K562 (cell line): Measurements from ENCODE around the gene IMMP2L. TPM values are rescaled to one million over a fixed set of nuclear protein-coding genes. Genes with fewer than 3 reads are reported as not detected.

ENCODE experiments used
- CBX3 ChIP-seq, 2 experiments: IDR thresholded peaks; 1 replicate in 1 of 2; 2 replicates in 1 of 2; pipeline ENCODE4 v1.6.1; 2012; ENCODE audit warnings: inconsistent platforms in 2 of 2, low read length in 2 of 2, borderline replicate concordance in 1 of 2, control low read depth in 1 of 2
- CGGBP1 ChIP-seq: fragments of 250-450 bp; sonication (Bioruptor Pico); IDR thresholded peaks from 2 replicates; pipeline ENCODE4 v1.9.0; 2021; ENCODE audit warnings: mild to moderate bottlenecking
- DPF2 ChIP-seq: fragments of 450-650 bp; IDR thresholded peaks from 2 replicates; pipeline ENCODE4 v1.6.1; 2016
- ETV1 ChIP-seq: fragments of 450-650 bp; conservative IDR thresholded peaks from 2 replicates; pipeline ENCODE4 v1.6.1; 2016; ENCODE audit warnings: missing genetic modification characterization, control low read depth, low read depth, missing compliant biosample characterization
- ETV5 ChIP-seq: sonication (generic); formaldehyde crosslinking; IDR thresholded peaks from 2 replicates; pipeline ENCODE4 v1.4.0; 2020; ENCODE audit warnings: low read depth, mild to moderate bottlenecking, missing genetic modification reagents
- HMBOX1 ChIP-seq: sonication (generic); IDR thresholded peaks from 2 replicates; pipeline ENCODE4 v1.6.1; 2016
- MBD2 ChIP-seq: sonication (generic); IDR thresholded peaks from 2 replicates; pipeline ENCODE4 v1.6.1; 2016; ENCODE audit warnings: low read depth, borderline replicate concordance
- MCM7 ChIP-seq, 2 experiments: fragments of 450-650 bp; IDR thresholded peaks; 2 replicates each; pipeline ENCODE4 v1.6.1; 2016 to 2018
- NCOA2 ChIP-seq, 2 experiments: fragments of 450-650 bp; IDR thresholded peaks; 2 replicates each; pipeline ENCODE4 v1.6.1; 2018; ENCODE audit warnings: mild to moderate bottlenecking in 2 of 2, moderate library complexity in 1 of 2; ENCODE audit not compliant: partially characterized antibody in 2 of 2
- NCOR1 ChIP-seq: fragments of 450-650 bp; IDR thresholded peaks from 2 replicates; pipeline ENCODE4 v1.6.1; 2016; ENCODE audit warnings: mild to moderate bottlenecking, moderate library complexity
- REST ChIP-seq, 2 experiments: fragments of 450-650 bp; formaldehyde crosslinking in 1 of 2; IDR thresholded peaks; 2 replicates each; pipeline versions ENCODE4 v1.4.0 to v1.6.1; 2014 to 2020; ENCODE audit warnings: mild to moderate bottlenecking in 2 of 2, borderline replicate concordance in 1 of 2, low read depth in 1 of 2
- SIN3A ChIP-seq, 2 experiments: fragments of 150-350 bp in 1 of 2; IDR thresholded peaks; 2 replicates each; pipeline ENCODE4 v1.6.1; 2011 to 2016; ENCODE audit warnings: borderline replicate concordance in 2 of 2, low read depth in 2 of 2, low read length in 2 of 2, mild to moderate bottlenecking in 2 of 2, moderate library complexity in 2 of 2; ENCODE audit not compliant: control insufficient read depth in 1 of 2
- ZBTB5 ChIP-seq: fragments of 450-650 bp; IDR thresholded peaks from 2 replicates; pipeline ENCODE4 v1.6.1; 2017; ENCODE audit warnings: antibody characterized with exemption
- ZEB2 ChIP-seq: fragments of 450-650 bp; IDR thresholded peaks from 2 replicates; pipeline ENCODE4 v1.6.1; 2016
- ZKSCAN1 ChIP-seq: fragments of 150-350 bp; IDR thresholded peaks from 2 replicates; pipeline ENCODE4 v1.6.1; 2016; ENCODE audit warnings: low read depth, low read length
- ZNF174 ChIP-seq: fragments of 250-450 bp; sonication (Bioruptor Pico); IDR thresholded peaks from 2 replicates; pipeline ENCODE4 v1.4.0; 2020; ENCODE audit warnings: mild to moderate bottlenecking
- ZNF431 ChIP-seq: sonication (generic); formaldehyde crosslinking; IDR thresholded peaks from 2 replicates; pipeline ENCODE4 v1.8.0; 2022; ENCODE audit warnings: mild to moderate bottlenecking, missing genetic modification reagents
- polyA plus RNA-seq, 8 experiments: library from polyadenylated mRNA; depleted of rRNA in 4 of 8; stranded (reverse) in 5 of 8; unstranded in 3 of 8; fragments of >200 nt; fragmentation: Nextera tagmentation in 2 of 8; fragmentation: Illumina TruSeq in 1 of 8; extraction: Ambion mirVana in 2 of 8; extraction: Trizol in 1 of 8; gene quantifications; 2 replicates each; pipeline versions ENCODE4 v1.2.1 to v1.2.3, GENCODE V29; 2011 to 2014; ENCODE audit warnings: inconsistent platforms in 1 of 8, missing spikeins in 1 of 8
- total RNA-seq, 7 experiments: library from RNA; depleted of rRNA in 6 of 7; stranded (reverse); fragments of >200 nt in 6 of 7; fragmentation: Illumina TruSeq in 2 of 7; extraction: Trizol in 2 of 7; gene quantifications; 2 replicates each; pipeline versions ENCODE4 v1.2.1 to v1.2.3, GENCODE V29; 2011 to 2021; ENCODE audit warnings: low replicate concordance in 1 of 7

Gene IMMP2L
- total and polyA plus RNA-seq, 9 of the 15 experiments (the other 6 are each of a cell fraction or from before 2014, with no cell fraction given) = 29.7 to 116 (median 53.0) TPM

GRCh38 chr7:111477462-111478225, 84.6 kb downstream of the IMMP2L start (continued):
- peak; percentile 49 to 57 for TF ChIP-seq NCOA2 (IDR thresholded peaks at IDR 0.05; ENCODE audit: partially characterized antibody in 2 of 2)
- peak in 1 of 2 experiments; percentile 36; a peak in 2 of 3 replicates for TF ChIP-seq CBX3 (IDR thresholded peaks at IDR 0.05; ENCODE audit: borderline replicate concordance in 1 of 2, low read length in 2 of 2)
- TF ChIP-seq ETV5 (CRISPR knock-in tag) = peak; percentile 90
- 0 out of 2 replicates have a peak, but pooled peaks have one; percentile 21 for TF ChIP-seq HMBOX1
- TF ChIP-seq CGGBP1 (CRISPR knock-in tag) = no peak
- TF ChIP-seq DPF2 = peak; percentile 91
- TF ChIP-seq ETV1 (tag) = peak; percentile 65
- TF ChIP-seq ZBTB5 = no peak; the same call in 1 of the 2 replicates
- TF ChIP-seq MBD2 = no peak
- TF ChIP-seq ZEB2 = peak; percentile 47; the same call in 1 of the 2 replicates
- peak; percentile 85 for TF ChIP-seq NCOR1
- no peak for TF ChIP-seq ZNF431 (CRISPR knock-in tag)
- TF ChIP-seq ZNF174 = no peak
- no peak for TF ChIP-seq SIN3A (IDR thresholded peaks at IDR 0.05; ENCODE audit: borderline replicate concordance in 2 of 2, control insufficient read depth in 1 of 2, low read depth in 2 of 2, low read length in 2 of 2)
- TF ChIP-seq ZKSCAN1 = no peak
- TF ChIP-seq MCM7 (IDR thresholded peaks at IDR 0.05) = no peak
- TF ChIP-seq REST (IDR thresholded peaks at IDR 0.05; ENCODE audit: borderline replicate concordance) = no peak
- TF ChIP-seq REST (CRISPR knock-in tag; IDR thresholded peaks at IDR 0.05; ENCODE audit: low read depth) = no peak
